Mesendoderm (in vitro differentiated cells): ENCODE data around the gene SLC17A1.

ENCODE experiments used
- DNase-seq: peaks from one replicate; pipeline ENCODE4 v3.0.0; 2013
- H2AK5ac ChIP-seq: 2 replicates; pipeline ENCODE4 v1.6.1; 2013; ENCODE audit warnings: low read length, inconsistent platforms
- H2BK120ac ChIP-seq: 2 replicates; pipeline ENCODE4 v1.6.1; 2013; ENCODE audit warnings: low read depth, mild to moderate bottlenecking, low read length, moderate library complexity, mixed read lengths
- H2BK15ac ChIP-seq: replicated peaks from 2 replicates; pipeline ENCODE4 v1.6.1; 2013; ENCODE audit warnings: low read depth, mild to moderate bottlenecking, moderate library complexity
- H2BK5ac ChIP-seq: 2 replicates; pipeline ENCODE4 v1.6.1; 2013; ENCODE audit warnings: low read length, inconsistent platforms
- H3K18ac ChIP-seq: 2 replicates; pipeline ENCODE4 v1.6.1; 2013; ENCODE audit warnings: mild to moderate bottlenecking, low read length, mixed read lengths
- H3K23ac ChIP-seq: one replicate; pipeline ENCODE4 v1.6.1; 2013; ENCODE audit warnings: low read length
- H3K27ac ChIP-seq: 2 replicates; pipeline ENCODE4 v1.5.1; 2013; ENCODE audit warnings: low read depth, mild to moderate bottlenecking, inconsistent platforms, low read length, moderate library complexity
- H3K27me3 ChIP-seq: 2 replicates; pipeline ENCODE4 v1.6.1; 2013; ENCODE audit warnings: low read length, control low read depth, mild to moderate bottlenecking, inconsistent platforms; ENCODE audit not compliant: insufficient read depth, poor library complexity
- H3K36me3 ChIP-seq: 2 replicates; pipeline ENCODE4 v1.6.1; 2013; ENCODE audit warnings: low read length, inconsistent platforms; ENCODE audit not compliant: control insufficient read depth, insufficient read depth
- H3K4ac ChIP-seq: one replicate; pipeline ENCODE4 v1.6.1; 2013; ENCODE audit warnings: low read depth, mild to moderate bottlenecking, low read length, moderate library complexity
- H3K4me1 ChIP-seq: 2 replicates; pipeline ENCODE4 v1.6.1; 2013; ENCODE audit warnings: low read depth, low read length, inconsistent platforms; ENCODE audit not compliant: control insufficient read depth
- H3K4me2 ChIP-seq: 2 replicates; pipeline ENCODE4 v1.6.1; 2013; ENCODE audit warnings: low read length
- H3K4me3 ChIP-seq: 2 replicates; pipeline ENCODE4 v1.5.1; 2013; ENCODE audit warnings: mild to moderate bottlenecking, low read length
- H3K56ac ChIP-seq: one replicate; pipeline ENCODE4 v1.6.1; 2013; ENCODE audit warnings: low read length
- H3K79me1 ChIP-seq: 2 replicates; pipeline ENCODE4 v1.6.1; 2013; ENCODE audit warnings: low read length, inconsistent platforms
- H3K79me2 ChIP-seq: 2 replicates; pipeline ENCODE4 v1.6.1; 2013; ENCODE audit warnings: mild to moderate bottlenecking, low read length; ENCODE audit not compliant: control insufficient read depth, insufficient read depth
- H3K9ac ChIP-seq: 2 replicates; pipeline ENCODE4 v1.6.1; 2013; ENCODE audit warnings: low read length, inconsistent platforms
- H4K5ac ChIP-seq: one replicate; pipeline ENCODE4 v1.6.1; 2013; ENCODE audit warnings: low read length
- H4K8ac ChIP-seq: one replicate; pipeline ENCODE4 v1.6.1; 2013; ENCODE audit warnings: low read depth, mild to moderate bottlenecking, control low read depth, low read length, moderate library complexity
- WGBS: extraction: QIAGEN DNeasy Blood & Tissue Kit; methylation state at CpG from one replicate; pipeline ENCODE4 v1.1.7; 2013; ENCODE audit warnings: low lambda C conversion rate, missing lambda C conversion rate; ENCODE audit not compliant: insufficient coverage; ENCODE audit errors: extremely low coverage; 5-methylcytosine and 5-hydroxymethylcytosine counted together

Gene SLC17A1

GRCh38 chr6:25748049-25748448 is 83.8 kb downstream of the SLC17A1 start:
- DNase-seq, result no peak
- Histone ChIP-seq H3K79me1 (no peaks in the 10 kb centered on the region), H3K36me3 (no peaks in the 10 kb centered on the region), H4K5ac (no peak overlapping the region), H3K27ac (no peak overlapping the region), H3K9ac (no peak overlapping the region), H3K27me3 (no peaks in the 10 kb centered on the region), H3K56ac (no peak overlapping the region), H3K4me2 (no peak overlapping the region), H2BK15ac (no peak overlapping the region), H3K4me3 (no peak overlapping the region), H3K79me2 (no peaks in the 10 kb centered on the region), H4K8ac (no peak overlapping the region), H2AK5ac (no peak overlapping the region), H3K23ac (no peak overlapping the region), H3K4ac (no peak overlapping the region), H3K4me1 (no peaks in the 10 kb centered on the region), H3K18ac (no peak overlapping the region), H2BK120ac (no peak overlapping the region), H2BK5ac (no peak overlapping the region)

- Histone ChIP-seq H3K79me2 (no peaks in the 10 kb centered on the region), H2BK120ac (no peak overlapping the region), H3K79me1 (no peaks in the 10 kb centered on the region), H3K4me3 (no peak overlapping the region), H3K4me2 (no peak overlapping the region), H3K18ac (no peak overlapping the region), H3K56ac (no peak overlapping the region), H3K4me1 (no peaks in the 10 kb centered on the region), H2BK5ac (no peak overlapping the region), H2BK15ac (no peak overlapping the region), H4K8ac (no peak overlapping the region), H2AK5ac (no peak overlapping the region), H3K36me3 (no peaks in the 10 kb centered on the region), H3K27me3 (no peaks in the 10 kb centered on the region), H3K4ac (no peak overlapping the region), H4K5ac (no peak overlapping the region), H3K27ac (no peak overlapping the region), H3K23ac (no peak overlapping the region), H3K9ac (no peak overlapping the region)
- no CpG with 5 or more reads among the region's 2 CpGs for WGBS
- DNase-seq, result no peak
Observed at GRCh38 chr6:25747477-25747876, 84.4 kb downstream of the SLC17A1 start.

GRCh38 chr6:25746968-25747367 is 84.9 kb downstream of the SLC17A1 start:
- Histone ChIP-seq H3K18ac (no peak overlapping the region), H3K4me1 (no peaks in the 10 kb centered on the region), H3K36me3 (no peaks in the 10 kb centered on the region), H2AK5ac (no peak overlapping the region), H2BK5ac (no peak overlapping the region), H3K79me1 (no peaks in the 10 kb centered on the region), H3K9ac (no peak overlapping the region), H4K5ac (no peak overlapping the region), H4K8ac (no peak overlapping the region), H3K4me3 (no peak overlapping the region), H3K23ac (no peak overlapping the region), H3K4me2 (no peak overlapping the region), H3K27ac (no peak overlapping the region), H3K4ac (no peak overlapping the region), H3K56ac (no peak overlapping the region), H3K27me3 (no peaks in the 10 kb centered on the region), H2BK120ac (no peak overlapping the region), H2BK15ac (no peak overlapping the region), H3K79me2 (no peaks in the 10 kb centered on the region)
- no peak for DNase-seq
- WGBS, result no CpG with 5 or more reads among the region's 1 CpG

- Histone ChIP-seq H4K5ac (no peak overlapping the region), H2BK5ac (no peak overlapping the region), H3K36me3 (no peaks in the 10 kb centered on the region), H3K4me1 (no peaks in the 10 kb centered on the region), H3K56ac (no peak overlapping the region), H3K4me2 (no peak overlapping the region), H2BK15ac (no peak overlapping the region), H3K27ac (no peak overlapping the region), H3K79me2 (no peaks in the 10 kb centered on the region), H3K27me3 (no peaks in the 10 kb centered on the region), H4K8ac (no peak overlapping the region), H3K18ac (no peak overlapping the region), H3K79me1 (no peaks in the 10 kb centered on the region), H3K4ac (no peak overlapping the region), H3K23ac (no peak overlapping the region), H2AK5ac (no peak overlapping the region), H3K4me3 (no peak overlapping the region), H2BK120ac (no peak overlapping the region), H3K9ac (no peak overlapping the region)
- DNase-seq, result no peak
- no CpG with 5 or more reads among the region's 4 CpGs for WGBS
Observed at GRCh38 chr6:25745836-25746235, 86.0 kb downstream of the SLC17A1 start.

GRCh38 chr6:25743868-25744267 is 88.0 kb downstream of the SLC17A1 start:
- H3K23ac ChIP-seq, result no peak overlapping the region
- no peak overlapping the region for H3K4me3 ChIP-seq
- no peak overlapping the region for H3K18ac ChIP-seq
- no peak overlapping the region for H3K56ac ChIP-seq
- DNase-seq, result no peak
- H3K79me1 ChIP-seq, result no peaks in the 10 kb centered on the region
- H3K27ac ChIP-seq, result no peak overlapping the region
- no peak overlapping the region for H3K4ac ChIP-seq
- H2AK5ac ChIP-seq, result no peak overlapping the region
- H2BK5ac ChIP-seq, result no peak overlapping the region
- H3K36me3 ChIP-seq, result no peaks in the 10 kb centered on the region
- H3K27me3 ChIP-seq, result no peaks in the 10 kb centered on the region
- no peak overlapping the region for H4K5ac ChIP-seq
- no peak overlapping the region for H2BK15ac ChIP-seq
- H3K4me1 ChIP-seq, result no peaks in the 10 kb centered on the region
- no peak overlapping the region for H3K9ac ChIP-seq
- no peak overlapping the region for H4K8ac ChIP-seq
- H2BK120ac ChIP-seq, result no peak overlapping the region
- H3K4me2 ChIP-seq, result no peak overlapping the region
- no peaks in the 10 kb centered on the region for H3K79me2 ChIP-seq

GRCh38 chr6:25735261-25735660 is 96.6 kb downstream of the SLC17A1 start:
- Histone ChIP-seq H3K4ac (no peak overlapping the region), H2AK5ac (no peak overlapping the region), H3K56ac (no peak overlapping the region), H2BK120ac (no peak overlapping the region), H3K27me3 (no peaks in the 10 kb centered on the region), H3K9ac (no peak overlapping the region), H3K36me3 (no peaks in the 10 kb centered on the region), H4K8ac (no peak overlapping the region), H2BK15ac (no peak overlapping the region), H3K4me2 (no peak overlapping the region), H2BK5ac (no peak overlapping the region), H3K4me3 (no peak overlapping the region), H4K5ac (no peak overlapping the region), H3K4me1 (no peaks in the 10 kb centered on the region), H3K79me2 (no peaks in the 10 kb centered on the region), H3K27ac (no peak overlapping the region), H3K18ac (no peak overlapping the region), H3K23ac (no peak overlapping the region), H3K79me1 (no peaks in the 10 kb centered on the region)
- no peak for DNase-seq
